ENCODE measurements around the gene GLIPR1L1. TPM values are rescaled to one million over a fixed set of nuclear protein-coding genes. Genes with fewer than 3 reads are reported as not detected.

The GLIPR1L1 gene
- total RNA-seq, 1 experiment from 2014 or later, result not detected

GRCh38 chr12:75308279-75308678, 26.2 kb upstream of the GLIPR1L1 start (continued):
- TF ChIP-seq HMGXB4 (CRISPR knock-in tag; IDR thresholded peaks at IDR 0.05), result no peak
- TF ChIP-seq ZNF671 (CRISPR knock-in tag; IDR thresholded peaks at IDR 0.05), result no peak
- no peak for TF ChIP-seq FOXK1 (CRISPR knock-in tag; IDR thresholded peaks at IDR 0.05)
- no peak for TF ChIP-seq JUN (CRISPR knock-in tag; IDR thresholded peaks at IDR 0.05)
- TF ChIP-seq SMAD3 (CRISPR knock-in tag; IDR thresholded peaks at IDR 0.05; ENCODE audit: borderline replicate concordance), result no peak
- TF ChIP-seq ZNF423 (CRISPR knock-in tag; IDR thresholded peaks at IDR 0.05), result no peak
- no peak for TF ChIP-seq CTCF (IDR thresholded peaks at IDR 0.05)
- no peak for TF ChIP-seq ZNF121 (CRISPR knock-in tag; IDR thresholded peaks at IDR 0.05)
- no peak for TF ChIP-seq ZNF425 (CRISPR knock-in tag; conservative IDR thresholded peaks at IDR 0.05)

GRCh38 chr12:75311369-75311768, 23.1 kb upstream of the GLIPR1L1 start:
- H3K4me3 Mint-ChIP-seq, result no peak overlapping the region
- H3K4me1 Mint-ChIP-seq, result no peaks in the 10 kb centered on the region; the same call in 1 of the 2 replicates
- ATAC-seq (no peak), DNase-seq (ENCODE audit: low spot score) (no peak)
- H3K27me3 Mint-ChIP-seq (ENCODE audit: low read depth), result no peaks in the 10 kb centered on the region
- H3K27ac Mint-ChIP-seq, result no peak overlapping the region; the same call in 1 of the 2 replicates
- TF ChIP-seq GABPB1 (CRISPR knock-in tag; IDR thresholded peaks at IDR 0.05) (no peak), GRHL2 (CRISPR knock-in tag; IDR thresholded peaks at IDR 0.05; ENCODE audit: insufficient replicate concordance, severe bottlenecking) (no peak), ZNF396 (CRISPR knock-in tag; IDR thresholded peaks at IDR 0.05; ENCODE audit: borderline replicate concordance) (no peak), STAT6 (CRISPR knock-in tag; conservative IDR thresholded peaks at IDR 0.05; ENCODE audit: low read depth) (no peak), ATF1 (CRISPR knock-in tag; IDR thresholded peaks at IDR 0.05) (no peak), ZNF121 (CRISPR knock-in tag; IDR thresholded peaks at IDR 0.05) (no peak), ERG (CRISPR knock-in tag; IDR thresholded peaks at IDR 0.05) (no peak), E2F1 (CRISPR knock-in tag; IDR thresholded peaks at IDR 0.05) (no peak), ZSCAN18 (CRISPR knock-in tag; IDR thresholded peaks at IDR 0.05) (no peak), USF2 (CRISPR knock-in tag; IDR thresholded peaks at IDR 0.05) (no peak), IRF2 (CRISPR knock-in tag; IDR thresholded peaks at IDR 0.05; ENCODE audit: borderline replicate concordance, low read depth) (no peak), TEAD4 (CRISPR knock-in tag; IDR thresholded peaks at IDR 0.05) (no peak), SMAD3 (CRISPR knock-in tag; IDR thresholded peaks at IDR 0.05; ENCODE audit: borderline replicate concordance) (no peak)
- no peaks in the 10 kb centered on the region for H3K36me3 Mint-ChIP-seq
- POLR2A ChIA-PET, result no interaction called here
- peaks cover 5% of the 10 kb centered on the region; the same call in 1 of the 2 replicates for H3K9me3 Mint-ChIP-seq
- CTCF ChIA-PET, result no interaction called here
